SK-N-SH treated with all-trans-retinoic acid at 6 μM for 48 hours (cell line): ENCODE data around the gene NCKAP5.

Source experiments
- ATAC-seq: fragments of 200-7000 bp; cut with Tn5 transposase; 3 replicates; pipeline ENCODE4 v1.9.1; 2020; ENCODE audit warnings: mild to moderate bottlenecking, moderate library complexity
- ARNTL ChIP-seq: fragments of 450-650 bp; formaldehyde crosslinking; IDR thresholded peaks from 2 replicates; pipeline ENCODE4 v1.5.0; 2020; ENCODE audit warnings: low read depth, mild to moderate bottlenecking, moderate library complexity, borderline replicate concordance
- BACH2 ChIP-seq: fragments of 250-450 bp; sonication (Bioruptor Pico); IDR thresholded peaks from 2 replicates; pipeline ENCODE4 v1.9.0; 2021; ENCODE audit warnings: mild to moderate bottlenecking, borderline replicate concordance
- CREB5 ChIP-seq: fragments of 250-450 bp; sonication (Bioruptor Pico); IDR thresholded peaks from 2 replicates; pipeline ENCODE4 v1.5.1; 2020; ENCODE audit warnings: low read depth, mild to moderate bottlenecking, moderate library complexity
- CSDC2 ChIP-seq: fragments of 250-450 bp; sonication (Bioruptor Pico); IDR thresholded peaks from 2 replicates; pipeline ENCODE4 v1.5.0; 2020; ENCODE audit warnings: mild to moderate bottlenecking, moderate library complexity
- ESRRG ChIP-seq: fragments of 250-450 bp; sonication (Bioruptor Pico); IDR thresholded peaks from 2 replicates; pipeline ENCODE4 v1.6.1; 2021; ENCODE audit warnings: mild to moderate bottlenecking
- GLIS3 ChIP-seq: fragments of 250-450 bp; sonication (Bioruptor Pico); IDR thresholded peaks from 2 replicates; pipeline ENCODE4 v1.5.0; 2020; ENCODE audit warnings: mild to moderate bottlenecking, moderate library complexity
- ISL1 ChIP-seq: fragments of 250-450 bp; sonication (Bioruptor Pico); IDR thresholded peaks from 2 replicates; pipeline ENCODE4 v2.1.2; 2022; ENCODE audit warnings: mild to moderate bottlenecking, moderate library complexity
- PATZ1 ChIP-seq: fragments of 250-450 bp; sonication (Bioruptor Pico); IDR thresholded peaks from 2 replicates; pipeline ENCODE4 v1.8.0; 2020; ENCODE audit warnings: mild to moderate bottlenecking, moderate library complexity, borderline replicate concordance
- POU6F1 ChIP-seq: fragments of 250-450 bp; sonication (Bioruptor Pico); IDR thresholded peaks from 2 replicates; pipeline ENCODE4 v1.8.0; 2021; ENCODE audit warnings: low read depth, mild to moderate bottlenecking, moderate library complexity, borderline replicate concordance
- PPARA ChIP-seq: fragments of 250-450 bp; sonication (Bioruptor Pico); IDR thresholded peaks from 2 replicates; pipeline ENCODE4 v1.5.0; 2020; ENCODE audit warnings: mild to moderate bottlenecking, borderline replicate concordance
- RARB ChIP-seq: fragments of 250-450 bp; sonication (Bioruptor Pico); IDR thresholded peaks from 2 replicates; pipeline ENCODE4 v1.8.0; 2021; ENCODE audit warnings: mild to moderate bottlenecking, moderate library complexity
- SNAI2 ChIP-seq: fragments of 250-450 bp; sonication (Bioruptor Pico); IDR thresholded peaks from 2 replicates; pipeline ENCODE4 v1.5.0; 2020; ENCODE audit warnings: mild to moderate bottlenecking, moderate library complexity
- TCF4 ChIP-seq: fragments of 250-450 bp; sonication (Bioruptor Pico); IDR thresholded peaks from 2 replicates; pipeline ENCODE4 v1.8.0; 2021; ENCODE audit warnings: mild to moderate bottlenecking, moderate library complexity, borderline replicate concordance
- TOX ChIP-seq: fragments of 250-450 bp; sonication (Bioruptor Pico); IDR thresholded peaks from 2 replicates; pipeline ENCODE4 v1.8.0; 2021; ENCODE audit warnings: mild to moderate bottlenecking, moderate library complexity, borderline replicate concordance
- ZC3H10 ChIP-seq: fragments of 250-450 bp; sonication (Bioruptor Pico); IDR thresholded peaks from 2 replicates; pipeline ENCODE4 v1.5.1; 2021; ENCODE audit warnings: mild to moderate bottlenecking, moderate library complexity
- ZFP3 ChIP-seq: fragments of 250-450 bp; sonication (Bioruptor Pico); IDR thresholded peaks from 2 replicates; pipeline ENCODE4 v1.5.0; 2020; ENCODE audit warnings: mild to moderate bottlenecking, moderate library complexity
- ZFP30 ChIP-seq: fragments of 450-650 bp; formaldehyde crosslinking; IDR thresholded peaks from 2 replicates; pipeline ENCODE4 v1.5.0; 2022; ENCODE audit warnings: mild to moderate bottlenecking, moderate library complexity
- ZNF8 ChIP-seq: fragments of 450-650 bp; formaldehyde crosslinking; IDR thresholded peaks from 2 replicates; pipeline ENCODE4 v1.5.0; 2020; ENCODE audit warnings: mild to moderate bottlenecking, moderate library complexity
- TF ChIP-seq, protein P1 (sequence below): fragments of 250-450 bp; sonication (Bioruptor Pico); IDR thresholded peaks from 2 replicates; pipeline ENCODE4 v1.5.1; 2021; ENCODE audit warnings: mild to moderate bottlenecking, moderate library complexity

NCKAP5 gene

DNA sequence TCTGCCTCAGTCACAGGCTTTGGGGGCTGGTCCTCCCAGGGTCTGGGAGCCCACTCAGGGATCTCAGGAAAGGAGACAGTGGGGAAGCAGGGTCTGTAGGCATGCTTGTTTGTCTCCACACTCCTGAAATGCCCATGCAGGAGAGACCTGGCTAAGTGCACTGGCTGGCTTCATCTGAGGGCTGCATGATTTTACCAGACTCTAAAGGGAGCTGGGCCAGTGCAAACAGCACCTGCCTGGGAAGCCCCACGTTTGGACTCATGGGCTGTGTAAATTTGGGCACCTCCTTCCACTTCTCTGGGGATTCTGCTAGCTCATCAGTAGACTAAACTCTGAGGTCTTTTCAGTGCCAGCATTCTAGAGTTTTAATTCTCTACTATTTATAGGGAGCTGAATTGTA lies 931.9 kb downstream of the NCKAP5 start:
- TF ChIP-seq ZC3H10: no peak
- no peak for TF ChIP-seq GLIS3 (CRISPR knock-in tag)
- no peak for TF ChIP-seq SNAI2 (CRISPR knock-in tag)
- no peak for TF ChIP-seq TOX (CRISPR knock-in tag)
- TF ChIP-seq ISL1 (CRISPR knock-in tag): no peak
- TF ChIP-seq ARNTL (CRISPR knock-in tag): no peak
- no peak for TF ChIP-seq TCF4 (CRISPR knock-in tag)
- TF ChIP-seq CSDC2: no peak
- no peak for TF ChIP-seq RARB (CRISPR knock-in tag)
- ATAC-seq: no peak

- no peak for ATAC-seq
- TF ChIP-seq SNAI2 (CRISPR knock-in tag): no peak
- no peak for TF ChIP-seq ESRRG (CRISPR knock-in tag)
- TF ChIP-seq TCF4 (CRISPR knock-in tag): no peak
- no peak for TF ChIP-seq BACH2 (CRISPR knock-in tag)
- TF ChIP-seq ZFP3: no peak
- no peak for TF ChIP-seq PATZ1 (CRISPR knock-in tag)
- TF ChIP-seq POU6F1: no peak
- TF ChIP-seq TOX (CRISPR knock-in tag): no peak
- TF ChIP-seq, protein P1, sequence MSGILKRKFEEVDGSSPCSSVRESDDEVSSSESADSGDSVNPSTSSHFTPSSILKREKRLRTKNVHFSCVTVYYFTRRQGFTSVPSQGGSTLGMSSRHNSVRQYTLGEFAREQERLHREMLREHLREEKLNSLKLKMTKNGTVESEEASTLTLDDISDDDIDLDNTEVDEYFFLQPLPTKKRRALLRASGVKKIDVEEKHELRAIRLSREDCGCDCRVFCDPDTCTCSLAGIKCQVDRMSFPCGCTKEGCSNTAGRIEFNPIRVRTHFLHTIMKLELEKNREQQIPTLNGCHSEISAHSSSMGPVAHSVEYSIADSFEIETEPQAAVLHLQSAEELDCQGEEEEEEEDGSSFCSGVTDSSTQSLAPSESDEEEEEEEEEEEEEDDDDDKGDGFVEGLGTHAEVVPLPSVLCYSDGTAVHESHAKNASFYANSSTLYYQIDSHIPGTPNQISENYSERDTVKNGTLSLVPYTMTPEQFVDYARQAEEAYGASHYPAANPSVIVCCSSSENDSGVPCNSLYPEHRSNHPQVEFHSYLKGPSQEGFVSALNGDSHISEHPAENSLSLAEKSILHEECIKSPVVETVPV (CRISPR knock-in tag): no peak
- TF ChIP-seq ZNF8: no peak
- TF ChIP-seq PPARA: no peak
- no peak for TF ChIP-seq ARNTL (CRISPR knock-in tag)
- TF ChIP-seq, all 23 proteins: peak for 0
Measured at GRCh38 chr2:132633635-132634034, 934.6 kb downstream of the NCKAP5 start.

- ATAC-seq: peak; percentile 78
- TF ChIP-seq PATZ1 (CRISPR knock-in tag): peak; percentile 55; the same call in 1 of the 2 replicates
- no peak for TF ChIP-seq GLIS3 (CRISPR knock-in tag)
- TF ChIP-seq BACH2 (CRISPR knock-in tag): no peak
Measured at GRCh38 chr2:132632000-132632649, 936.1 kb downstream of the NCKAP5 start.

DNA sequence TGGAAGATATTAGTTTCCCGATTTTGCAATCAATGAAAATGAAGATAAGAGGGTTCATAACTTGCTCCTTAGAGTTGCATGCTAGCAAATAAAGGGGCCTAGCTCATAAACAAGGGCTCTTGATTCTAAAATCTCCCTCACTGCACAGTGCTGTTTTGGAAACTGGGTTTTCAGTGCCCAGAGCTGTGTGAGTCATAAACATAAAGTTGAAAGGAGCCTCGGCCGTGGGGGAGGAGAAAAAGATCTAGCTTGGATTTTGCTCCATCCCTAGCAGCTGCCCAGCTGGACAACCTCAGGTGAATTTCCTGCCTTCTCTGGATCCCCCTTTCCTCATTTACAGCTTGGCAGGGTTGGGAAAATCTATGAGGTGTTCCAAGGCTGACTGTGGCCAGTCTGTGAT lies 940.7 kb downstream of the NCKAP5 start:
- ATAC-seq: no peak
- TF ChIP-seq PPARA (no peak), CREB5 (CRISPR knock-in tag) (no peak), ZFP30 (CRISPR knock-in tag) (no peak), ISL1 (CRISPR knock-in tag) (no peak)
- TF ChIP-seq, protein P1 (CRISPR knock-in tag): no peak
